ENCODE data around the gene NTN3.

GRCh38 chr16:2456551-2457153 lies 14.4 kb upstream of the NTN3 start:
- no peak for TF ChIP-seq CTCF (IDR thresholded peaks at IDR 0.05)
- TF ChIP-seq POLR2A (IDR thresholded peaks at IDR 0.05) = no peak
